ENCODE measurements around the gene ANKS1B.

DNA sequence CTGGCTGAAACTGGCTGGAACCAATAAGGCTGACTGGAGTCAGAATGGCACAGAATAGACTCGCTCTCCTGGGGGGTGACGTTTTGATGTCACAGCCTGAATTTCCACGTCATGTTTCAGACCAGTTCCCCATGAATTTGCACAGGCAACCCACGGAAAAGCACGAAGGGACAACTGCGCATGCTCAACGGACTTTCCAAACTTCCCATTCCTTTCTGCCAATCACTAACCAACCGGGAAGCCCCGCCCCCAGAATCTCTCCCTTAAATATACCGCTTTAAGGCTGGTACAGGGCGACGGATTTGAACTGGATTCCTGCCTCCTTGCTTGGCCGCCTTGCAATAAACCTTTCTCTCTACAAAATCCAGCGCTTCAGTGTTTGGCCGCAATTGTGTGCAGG, 904.9 kb downstream of the ANKS1B start:
- TF ChIP-seq, protein P1, sequence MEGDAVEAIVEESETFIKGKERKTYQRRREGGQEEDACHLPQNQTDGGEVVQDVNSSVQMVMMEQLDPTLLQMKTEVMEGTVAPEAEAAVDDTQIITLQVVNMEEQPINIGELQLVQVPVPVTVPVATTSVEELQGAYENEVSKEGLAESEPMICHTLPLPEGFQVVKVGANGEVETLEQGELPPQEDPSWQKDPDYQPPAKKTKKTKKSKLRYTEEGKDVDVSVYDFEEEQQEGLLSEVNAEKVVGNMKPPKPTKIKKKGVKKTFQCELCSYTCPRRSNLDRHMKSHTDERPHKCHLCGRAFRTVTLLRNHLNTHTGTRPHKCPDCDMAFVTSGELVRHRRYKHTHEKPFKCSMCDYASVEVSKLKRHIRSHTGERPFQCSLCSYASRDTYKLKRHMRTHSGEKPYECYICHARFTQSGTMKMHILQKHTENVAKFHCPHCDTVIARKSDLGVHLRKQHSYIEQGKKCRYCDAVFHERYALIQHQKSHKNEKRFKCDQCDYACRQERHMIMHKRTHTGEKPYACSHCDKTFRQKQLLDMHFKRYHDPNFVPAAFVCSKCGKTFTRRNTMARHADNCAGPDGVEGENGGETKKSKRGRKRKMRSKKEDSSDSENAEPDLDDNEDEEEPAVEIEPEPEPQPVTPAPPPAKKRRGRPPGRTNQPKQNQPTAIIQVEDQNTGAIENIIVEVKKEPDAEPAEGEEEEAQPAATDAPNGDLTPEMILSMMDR (IDR thresholded peaks at IDR 0.05) = no peak
- no peak for TF ChIP-seq EP300 (IDR thresholded peaks at IDR 0.05)
- TF ChIP-seq POLR2A (IDR thresholded peaks at IDR 0.05) = no peak
- no peak for TF ChIP-seq POLR2AphosphoS5 (IDR thresholded peaks at IDR 0.05)
